Effector memory CD8-positive, alpha-beta T cell (primary cell): ENCODE data around the gene SLC22A8.
"Not testable (repeated sequence)": the region's sequence is repeated elsewhere in the genome, so short reads cannot be mapped to it uniquely, and the experiment has no call there.

Source experiments
- ATAC-seq: fragments of 150-1000 bp; cut with Tn5 transposase; replicated peaks from 2 replicates; pipeline ENCODE4 v1.10.0; 2021; ENCODE audit warnings: mild to moderate bottlenecking, moderate library complexity
- DNase-seq, 3 experiments: peaks; one replicate each; pipeline ENCODE4 v3.0.0; 2021
- H3K27ac Mint-ChIP-seq, 2 donors: one replicate each; pipeline ENCODE4 v1.8.0; 2022; ENCODE audit warnings: mild to moderate bottlenecking in 2 of 2, mixed read lengths in 2 of 2, moderate library complexity in 2 of 2
- H3K27me3 Mint-ChIP-seq, 2 donors: one replicate each; pipeline ENCODE4 v1.8.0; 2022; ENCODE audit warnings: mixed read lengths in 2 of 2
- H3K36me3 Mint-ChIP-seq: one replicate; pipeline ENCODE4 v1.8.0; 2022; ENCODE audit warnings: mild to moderate bottlenecking, moderate library complexity, mixed read lengths; ENCODE audit not compliant: insufficient read depth
- H3K4me1 Mint-ChIP-seq, 2 donors: one replicate each; pipeline ENCODE4 v1.8.0; 2022; ENCODE audit warnings: low read depth in 2 of 2, mixed read lengths in 2 of 2
- H3K4me3 Mint-ChIP-seq, 2 donors: one replicate each; pipeline ENCODE4 v1.8.0; 2022; ENCODE audit warnings: mild to moderate bottlenecking in 2 of 2, mixed read lengths in 2 of 2, moderate library complexity in 2 of 2
- H3K9me3 Mint-ChIP-seq, 2 donors: one replicate each; pipeline ENCODE4 v1.8.0; 2022; ENCODE audit warnings: mixed read lengths in 2 of 2

Gene SLC22A8

GRCh38 chr11:62980133-62980760 is 35.4 kb downstream of the SLC22A8 start:
- DNase-seq: no peak
- no peak for ATAC-seq
- Mint-ChIP-seq H3K9me3 (no peaks in the 10 kb centered on the region), H3K36me3 (peaks cover 3% of the 10 kb centered on the region), H3K4me3 (no peak overlapping the region), H3K27me3 (peaks cover 31 to 79% of the 10 kb centered on the region in 2 donors), H3K27ac (no peak overlapping the region), H3K4me1 (no peaks in the 10 kb centered on the region)

- Mint-ChIP-seq H3K4me3 (no peak overlapping the region), H3K27ac (no peak overlapping the region), H3K9me3 (no peaks in the 10 kb centered on the region), H3K36me3 (peaks cover 3% of the 10 kb centered on the region), H3K4me1 (no peaks in the 10 kb centered on the region), H3K27me3 (peaks cover 39 to 72% of the 10 kb centered on the region in 2 donors)
- ATAC-seq (no peak), DNase-seq (no peak)
These were observed 39.5 kb downstream of the SLC22A8 start for GRCh38 chr11:62976109-62976508.

GRCh38 chr11:62974848-62975522 is 40.7 kb downstream of the SLC22A8 start:
- H3K4me1 Mint-ChIP-seq: no peaks in the 10 kb centered on the region
- H3K27me3 Mint-ChIP-seq: peaks cover 38 to 71% of the 10 kb centered on the region in 2 donors
- no peak overlapping the region for H3K4me3 Mint-ChIP-seq
- peaks cover 3% of the 10 kb centered on the region for H3K36me3 Mint-ChIP-seq
- DNase-seq: no peak
- no peak for ATAC-seq
- no peaks in the 10 kb centered on the region for H3K9me3 Mint-ChIP-seq
- no peak overlapping the region for H3K27ac Mint-ChIP-seq

GRCh38 chr11:62965574-62965973 is 50.1 kb downstream of the SLC22A8 start:
- Mint-ChIP-seq H3K36me3 (no peaks in the 10 kb centered on the region), H3K9me3 (no peaks in the 10 kb centered on the region), H3K4me3 (no peak overlapping the region), H3K4me1 (no peaks in the 10 kb centered on the region), H3K27me3 (peaks cover 43 to 57% of the 10 kb centered on the region in 2 donors), H3K27ac (no peak overlapping the region)
- DNase-seq (no peak), ATAC-seq (no peak)

GRCh38 chr11:62962391-62962790 is 53.2 kb downstream of the SLC22A8 start:
- H3K27me3 Mint-ChIP-seq: peaks cover 49 to 66% of the 10 kb centered on the region in 2 donors
- no peak overlapping the region for H3K27ac Mint-ChIP-seq
- H3K9me3 Mint-ChIP-seq: no peaks in the 10 kb centered on the region
- H3K4me1 Mint-ChIP-seq: no peaks in the 10 kb centered on the region
- H3K36me3 Mint-ChIP-seq: no peaks in the 10 kb centered on the region
- DNase-seq (no peak), ATAC-seq (no peak)
- no peak overlapping the region for H3K4me3 Mint-ChIP-seq

GRCh38 chr11:62961017-62961570 is 54.5 kb downstream of the SLC22A8 start:
- no peak overlapping the region for H3K4me3 Mint-ChIP-seq
- H3K4me1 Mint-ChIP-seq: no peaks in the 10 kb centered on the region
- H3K27ac Mint-ChIP-seq: no peak overlapping the region
- H3K9me3 Mint-ChIP-seq: no peaks in the 10 kb centered on the region
- no peak for DNase-seq
- peaks cover 44 to 62% of the 10 kb centered on the region in 2 donors for H3K27me3 Mint-ChIP-seq
- ATAC-seq: no peak
- no peaks in the 10 kb centered on the region for H3K36me3 Mint-ChIP-seq

DNA sequence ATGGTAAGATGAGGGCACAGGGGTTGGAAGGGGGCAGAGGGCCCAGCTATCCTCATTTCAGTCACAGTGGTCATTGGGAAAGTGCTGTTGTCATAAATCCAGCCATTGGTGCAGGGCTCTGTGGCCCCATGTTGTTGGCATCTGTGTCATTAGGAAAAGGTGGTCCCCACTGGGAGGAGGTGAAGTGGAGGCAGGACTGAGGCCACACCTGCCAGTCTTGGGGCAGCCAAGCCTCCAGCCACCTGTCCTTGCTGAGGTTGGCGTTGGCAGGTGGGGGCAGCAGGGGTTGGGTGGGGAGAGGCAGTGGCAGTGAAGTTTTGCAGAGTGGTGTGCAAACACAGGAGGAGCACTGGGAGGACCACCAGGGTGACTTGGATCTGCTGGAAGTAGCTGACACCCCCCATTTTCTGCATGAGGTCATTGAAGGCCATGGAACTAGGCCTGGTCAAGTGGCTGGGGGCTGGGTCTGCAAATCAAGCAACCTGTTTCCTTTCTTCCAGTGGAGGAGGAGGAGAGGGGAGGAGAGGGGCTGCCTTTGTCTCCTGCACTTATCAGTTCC is 56.1 kb downstream of the SLC22A8 start:
- Mint-ChIP-seq H3K36me3 (no peaks in the 10 kb centered on the region), H3K9me3 (no peaks in the 10 kb centered on the region), H3K27me3 (peaks cover 40 to 61% of the 10 kb centered on the region in 2 donors), H3K4me3 (no peak overlapping the region), H3K27ac (no peak overlapping the region), H3K4me1 (no peaks in the 10 kb centered on the region)
- no peak for ATAC-seq
- no peak for DNase-seq

- H3K27ac Mint-ChIP-seq: no peak overlapping the region
- ATAC-seq (no peak), DNase-seq (no peak)
- H3K36me3 Mint-ChIP-seq: no peaks in the 10 kb centered on the region
- H3K4me3 Mint-ChIP-seq: no peak overlapping the region
- H3K27me3 Mint-ChIP-seq: peaks cover 40 to 64% of the 10 kb centered on the region in 2 donors
- no peaks in the 10 kb centered on the region for H3K4me1 Mint-ChIP-seq
- H3K9me3 Mint-ChIP-seq: no peaks in the 10 kb centered on the region
These were observed 56.9 kb downstream of the SLC22A8 start for GRCh38 chr11:62958547-62959421.

DNA sequence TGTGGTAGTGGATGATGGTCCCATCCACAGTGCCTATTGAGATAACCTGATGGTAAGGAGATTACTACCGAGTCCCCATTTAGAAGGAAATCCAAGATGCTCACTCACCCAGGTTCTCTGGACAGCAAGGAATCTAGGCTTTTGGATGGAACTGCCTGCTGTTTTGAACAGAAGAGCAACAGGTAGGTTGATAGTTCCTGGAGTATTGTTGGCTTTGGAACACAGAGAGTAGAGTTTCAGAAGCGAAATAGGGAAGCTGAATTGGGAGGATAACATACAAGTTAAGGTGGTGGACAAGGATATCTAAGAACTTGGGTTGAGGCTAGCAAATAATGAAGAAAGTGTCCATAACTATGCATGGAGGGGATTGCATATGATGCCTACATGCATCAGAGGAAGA is 58.5 kb downstream of the SLC22A8 start:
- Mint-ChIP-seq H3K36me3 (no peaks in the 10 kb centered on the region), H3K4me1 (no peaks in the 10 kb centered on the region), H3K27me3 (peaks cover 36 to 53% of the 10 kb centered on the region in 2 donors), H3K27ac (no peak overlapping the region), H3K4me3 (no peak overlapping the region), H3K9me3 (no peaks in the 10 kb centered on the region)
- ATAC-seq (no peak), DNase-seq (no peak)

- Mint-ChIP-seq H3K4me3 (no peak overlapping the region), H3K4me1 (no peaks in the 10 kb centered on the region), H3K36me3 (no peaks in the 10 kb centered on the region), H3K9me3 (no peaks in the 10 kb centered on the region), H3K27ac (no peak overlapping the region), H3K27me3 (peaks cover 54 to 55% of the 10 kb centered on the region in 2 donors)
- ATAC-seq (no peak), DNase-seq (no peak)
These were observed 61.2 kb downstream of the SLC22A8 start for GRCh38 chr11:62954478-62954877.

DNA sequence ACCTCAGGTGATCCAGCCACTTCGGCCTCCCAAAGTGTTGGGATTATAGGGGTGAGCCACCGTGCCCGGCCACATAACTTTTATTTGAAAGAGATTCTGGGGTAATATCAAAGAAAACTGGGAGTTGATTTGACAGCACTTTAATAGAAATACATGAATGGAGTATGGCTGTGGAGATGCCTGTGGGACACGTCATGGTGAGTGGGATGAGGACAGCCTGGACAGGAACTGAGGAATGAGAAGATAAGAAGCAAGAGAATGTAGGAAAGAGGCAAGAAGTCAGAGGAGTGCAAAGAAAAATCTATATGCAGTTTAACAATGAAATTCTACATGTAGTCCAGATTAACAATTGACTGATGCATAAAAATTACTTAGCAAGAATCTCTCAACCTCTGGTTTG is 61.8 kb downstream of the SLC22A8 start:
- Mint-ChIP-seq H3K27ac (no peak overlapping the region), H3K36me3 (no peaks in the 10 kb centered on the region), H3K4me1 (no peaks in the 10 kb centered on the region), H3K27me3 (peaks cover 53 to 55% of the 10 kb centered on the region in 2 donors), H3K9me3 (no peaks in the 10 kb centered on the region), H3K4me3 (no peak overlapping the region)
- DNase-seq (no peak), ATAC-seq (no peak)

- DNase-seq (no peak), ATAC-seq (no peak)
- Mint-ChIP-seq H3K4me3 (no peak overlapping the region), H3K4me1 (no peaks in the 10 kb centered on the region), H3K36me3 (no peaks in the 10 kb centered on the region), H3K9me3 (no peaks in the 10 kb centered on the region), H3K27me3 (peaks cover 58 to 65% of the 10 kb centered on the region in 2 donors), H3K27ac (no peak overlapping the region)
These were observed 66.8 kb downstream of the SLC22A8 start for GRCh38 chr11:62948765-62949320.

- not testable (repeated sequence) for ATAC-seq, H3K9me3 Mint-ChIP-seq, DNase-seq, H3K4me1 Mint-ChIP-seq, H3K4me3 Mint-ChIP-seq, H3K27ac Mint-ChIP-seq, H3K36me3 Mint-ChIP-seq
- H3K27me3 Mint-ChIP-seq: peaks cover 63 to 66% of the 10 kb centered on the region in 2 donors
These were observed 70.1 kb downstream of the SLC22A8 start for GRCh38 chr11:62945538-62945937.
